Measurements from ENCODE around the gene ZNF106.

The ZNF106 gene

DNA sequence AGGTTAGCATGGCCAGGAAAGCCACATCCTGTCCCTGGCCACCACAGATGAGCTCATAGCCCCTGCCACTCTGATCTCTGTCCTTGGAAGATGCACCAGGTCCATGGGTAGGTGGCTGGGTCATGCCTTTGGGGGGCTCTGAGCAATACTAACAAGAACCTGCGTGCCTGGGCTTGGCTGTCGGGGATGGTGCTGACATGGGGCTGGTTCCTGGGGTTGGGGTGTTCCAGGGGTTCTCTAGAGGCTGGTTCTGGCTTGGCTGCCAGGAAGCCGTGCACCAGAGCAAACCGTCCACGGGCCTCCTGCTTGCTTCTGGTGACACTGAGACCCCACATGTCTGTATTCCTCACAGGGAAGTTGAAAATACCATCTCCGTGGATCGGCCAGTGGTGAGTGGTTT lies 87.6 kb downstream of the ZNF106 start:
- no peaks in the 10 kb centered on the region for H3K9me3 Mint-ChIP-seq
- peaks cover 3% of the 10 kb centered on the region for H3K27me3 Mint-ChIP-seq (ENCODE audit: low read depth)
- H3K4me1 Mint-ChIP-seq: peaks cover 10% of the 10 kb centered on the region
- no peak overlapping the region for H3K4me3 Mint-ChIP-seq
- no peaks in the 10 kb centered on the region for H3K36me3 Mint-ChIP-seq (ENCODE audit: low read depth)
- TF ChIP-seq, protein P1, sequence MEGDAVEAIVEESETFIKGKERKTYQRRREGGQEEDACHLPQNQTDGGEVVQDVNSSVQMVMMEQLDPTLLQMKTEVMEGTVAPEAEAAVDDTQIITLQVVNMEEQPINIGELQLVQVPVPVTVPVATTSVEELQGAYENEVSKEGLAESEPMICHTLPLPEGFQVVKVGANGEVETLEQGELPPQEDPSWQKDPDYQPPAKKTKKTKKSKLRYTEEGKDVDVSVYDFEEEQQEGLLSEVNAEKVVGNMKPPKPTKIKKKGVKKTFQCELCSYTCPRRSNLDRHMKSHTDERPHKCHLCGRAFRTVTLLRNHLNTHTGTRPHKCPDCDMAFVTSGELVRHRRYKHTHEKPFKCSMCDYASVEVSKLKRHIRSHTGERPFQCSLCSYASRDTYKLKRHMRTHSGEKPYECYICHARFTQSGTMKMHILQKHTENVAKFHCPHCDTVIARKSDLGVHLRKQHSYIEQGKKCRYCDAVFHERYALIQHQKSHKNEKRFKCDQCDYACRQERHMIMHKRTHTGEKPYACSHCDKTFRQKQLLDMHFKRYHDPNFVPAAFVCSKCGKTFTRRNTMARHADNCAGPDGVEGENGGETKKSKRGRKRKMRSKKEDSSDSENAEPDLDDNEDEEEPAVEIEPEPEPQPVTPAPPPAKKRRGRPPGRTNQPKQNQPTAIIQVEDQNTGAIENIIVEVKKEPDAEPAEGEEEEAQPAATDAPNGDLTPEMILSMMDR (IDR thresholded peaks at IDR 0.05; ENCODE audit: unreplicated experiment in 3 of 3): no peak
- H3K27ac Mint-ChIP-seq: no peak overlapping the region

DNA sequence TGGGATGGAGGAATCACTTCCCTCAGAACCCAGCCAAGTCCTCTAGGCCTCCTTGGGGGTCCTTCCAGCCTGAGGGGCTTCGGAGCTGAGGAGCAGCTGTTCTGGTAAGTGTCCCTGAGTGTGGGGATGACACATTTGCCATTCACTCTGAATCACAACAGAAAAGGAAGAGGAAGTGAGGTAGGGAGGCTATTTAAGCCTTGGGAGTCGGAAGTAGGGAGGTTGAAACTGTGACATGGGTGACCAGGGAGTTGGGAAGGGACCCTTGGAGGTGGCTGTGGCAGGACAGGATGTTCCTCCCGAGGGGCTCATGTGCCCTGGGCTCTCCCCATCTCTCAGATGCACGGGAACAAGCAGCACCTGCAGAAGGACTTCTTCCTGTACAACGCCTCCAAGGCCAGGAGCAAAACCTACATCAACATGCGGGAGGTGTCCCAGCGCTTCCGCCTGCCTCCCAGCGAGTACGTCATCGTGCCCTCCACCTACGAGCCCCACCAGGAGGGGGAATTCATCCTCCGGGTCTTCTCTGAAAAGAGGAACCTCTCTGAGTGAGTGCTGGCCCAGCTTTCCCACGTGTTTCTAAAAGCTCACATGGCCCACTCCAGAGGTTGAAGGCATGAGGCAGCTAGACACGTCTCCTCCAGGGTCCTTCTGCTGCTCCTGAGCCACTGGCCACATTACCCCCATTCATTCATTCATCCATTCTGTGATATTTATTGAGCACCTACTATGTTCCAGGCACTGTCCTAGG lies 88.3 kb downstream of the ZNF106 start:
- Mint-ChIP-seq H3K9me3 (no peaks in the 10 kb centered on the region), H3K27ac (no peak overlapping the region), H3K4me1 (peaks cover 10% of the 10 kb centered on the region), H3K4me3 (no peak overlapping the region), H3K36me3 (ENCODE audit: low read depth) (no peaks in the 10 kb centered on the region), H3K27me3 (ENCODE audit: low read depth) (peaks cover 3% of the 10 kb centered on the region)
- TF ChIP-seq, protein P1 (IDR thresholded peaks at IDR 0.05; ENCODE audit: unreplicated experiment in 3 of 3): no peak

DNA sequence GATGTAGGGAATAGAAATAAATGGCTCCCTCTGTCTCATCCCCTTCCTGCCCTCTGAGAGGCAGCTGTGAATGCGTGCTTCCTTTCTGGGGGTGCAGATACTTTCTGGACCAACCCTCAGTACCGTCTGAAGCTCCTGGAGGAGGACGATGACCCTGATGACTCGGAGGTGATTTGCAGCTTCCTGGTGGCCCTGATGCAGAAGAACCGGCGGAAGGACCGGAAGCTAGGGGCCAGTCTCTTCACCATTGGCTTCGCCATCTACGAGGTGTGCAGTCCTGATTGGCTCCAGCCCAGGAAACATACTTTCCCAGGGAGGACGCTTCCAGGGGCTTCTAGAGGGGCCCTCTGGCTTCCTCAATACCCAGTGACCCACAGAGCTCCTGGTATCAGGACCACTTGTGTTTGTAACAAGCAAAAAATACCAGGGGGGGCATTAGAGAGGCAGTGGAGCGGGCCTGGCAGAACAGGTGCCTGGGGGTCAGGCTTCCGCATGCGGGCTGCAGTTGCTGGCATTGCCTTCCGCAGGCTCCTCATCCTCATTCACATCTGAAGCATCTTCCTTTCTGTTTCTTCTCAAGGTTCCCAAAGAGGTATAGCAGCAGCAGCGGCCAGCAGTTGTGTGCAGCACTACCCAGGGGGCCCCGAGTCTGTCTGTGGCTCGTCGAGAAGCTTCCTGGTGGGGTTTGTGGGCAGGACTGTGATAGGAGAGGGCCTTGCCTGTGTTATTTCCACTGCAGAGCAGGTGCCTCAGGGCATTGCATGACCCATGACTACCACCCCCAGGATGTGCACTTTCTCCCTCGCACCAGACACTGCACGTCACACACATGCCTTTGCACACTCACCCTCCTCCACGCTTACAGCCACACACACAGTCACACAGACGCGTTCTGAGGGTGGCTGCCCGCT lies 89.1 kb downstream of the ZNF106 start:
- TF ChIP-seq, protein P1 (IDR thresholded peaks at IDR 0.05; ENCODE audit: unreplicated experiment in 3 of 3): no peak
- H3K9me3 Mint-ChIP-seq: no peaks in the 10 kb centered on the region
- H3K36me3 Mint-ChIP-seq (ENCODE audit: low read depth): no peaks in the 10 kb centered on the region
- peaks cover 10% of the 10 kb centered on the region for H3K4me1 Mint-ChIP-seq
- H3K4me3 Mint-ChIP-seq: no peak overlapping the region
- no peak overlapping the region for H3K27ac Mint-ChIP-seq
- peaks cover 3% of the 10 kb centered on the region for H3K27me3 Mint-ChIP-seq (ENCODE audit: low read depth)

DNA sequence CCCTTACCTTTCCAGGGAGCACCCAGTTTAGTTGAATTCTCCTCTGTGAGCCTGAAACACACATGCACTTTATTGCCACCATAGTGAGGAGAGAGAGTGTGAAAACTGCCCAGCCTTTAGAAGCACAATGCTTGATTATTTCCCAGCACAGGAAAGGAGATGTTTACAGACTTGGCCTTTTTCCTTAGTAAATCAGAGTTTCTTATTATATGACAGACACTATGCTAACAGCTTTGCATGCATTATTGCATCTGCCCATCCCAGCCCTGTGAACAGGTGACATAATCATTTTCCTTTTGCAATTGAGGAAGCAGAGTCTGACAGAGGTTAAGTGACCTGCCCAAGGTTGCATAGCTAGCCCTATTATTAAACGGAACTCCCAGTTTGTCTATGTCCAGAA lies 95.1 kb downstream of the ZNF106 start:
- Mint-ChIP-seq H3K27me3 (ENCODE audit: low read depth) (no peaks in the 10 kb centered on the region), H3K27ac (peak overlapping the region in 2 of 3 experiments; percentile 1 to 15), H3K9me3 (no peaks in the 10 kb centered on the region), H3K4me1 (no peaks in the 10 kb centered on the region), H3K4me3 (no peak overlapping the region), H3K36me3 (ENCODE audit: low read depth) (no peaks in the 10 kb centered on the region)
- TF ChIP-seq, protein P1 (IDR thresholded peaks at IDR 0.05; ENCODE audit: unreplicated experiment in 3 of 3): no peak

DNA sequence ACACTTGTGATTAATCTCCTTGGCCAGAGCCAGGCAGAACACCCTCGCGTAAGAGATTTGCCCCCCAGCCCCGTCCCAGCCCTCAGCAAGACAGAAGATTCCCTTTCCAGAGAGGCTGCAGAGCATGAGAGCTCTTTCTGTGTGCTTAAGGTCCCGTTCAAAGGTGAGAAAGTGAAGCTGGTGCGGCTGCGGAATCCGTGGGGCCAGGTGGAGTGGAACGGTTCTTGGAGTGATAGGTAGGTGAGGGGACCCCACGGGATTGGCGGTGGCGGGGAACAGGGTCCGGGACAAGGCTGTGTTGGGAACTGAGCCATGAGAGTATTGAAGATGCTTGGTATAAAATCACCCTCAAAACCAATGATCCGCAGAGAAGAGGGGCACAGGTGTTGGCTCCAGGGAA lies 96.8 kb downstream of the ZNF106 start:
- no peaks in the 10 kb centered on the region for H3K27me3 Mint-ChIP-seq (ENCODE audit: low read depth)

More for the DNA sequence above, 96.8 kb downstream of the ZNF106 start:
- no peaks in the 10 kb centered on the region for H3K36me3 Mint-ChIP-seq (ENCODE audit: low read depth)
- no peaks in the 10 kb centered on the region for H3K9me3 Mint-ChIP-seq
- H3K4me1 Mint-ChIP-seq: no peaks in the 10 kb centered on the region
- no peak overlapping the region for H3K4me3 Mint-ChIP-seq
- peak overlapping the region in 1 of 3 experiments; percentile 44 for H3K27ac Mint-ChIP-seq
- TF ChIP-seq, protein P1 (IDR thresholded peaks at IDR 0.05; ENCODE audit: unreplicated experiment in 3 of 3): no peak
